GM12864 (cell line): ENCODE data around the gene SH3GL3.

Source experiments
- DNase-seq: peaks from one replicate; pipeline ENCODE4 v3.0.0-alpha.2; 2011; ENCODE audit warnings: low read depth
- H3K4me3 ChIP-seq: 2 replicates; pipeline ENCODE4 v1.5.1; 2011; ENCODE audit warnings: mild to moderate bottlenecking, low read depth, low read length, control low read depth
- TF ChIP-seq, protein P1 (sequence below): IDR thresholded peaks from 2 replicates; pipeline ENCODE4 v1.5.1; 2011; ENCODE audit warnings: low read depth, mild to moderate bottlenecking, moderate library complexity, low read length, control low read depth, inconsistent platforms; ENCODE audit errors: missing control alignments

SH3GL3 gene, protein sequence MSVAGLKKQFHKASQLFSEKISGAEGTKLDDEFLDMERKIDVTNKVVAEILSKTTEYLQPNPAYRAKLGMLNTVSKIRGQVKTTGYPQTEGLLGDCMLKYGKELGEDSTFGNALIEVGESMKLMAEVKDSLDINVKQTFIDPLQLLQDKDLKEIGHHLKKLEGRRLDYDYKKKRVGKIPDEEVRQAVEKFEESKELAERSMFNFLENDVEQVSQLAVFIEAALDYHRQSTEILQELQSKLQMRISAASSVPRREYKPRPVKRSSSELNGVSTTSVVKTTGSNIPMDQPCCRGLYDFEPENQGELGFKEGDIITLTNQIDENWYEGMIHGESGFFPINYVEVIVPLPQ

GRCh38 chr15:83446904-83447709, at the start of gene SH3GL3:
Gene SH3GL3, plus strand, starts transcription at chr15:83447341. Its CDS starts 193 bp downstream, at chr15:83447534.
- DNase-seq, result no peak
- no peak within 1 kb of the TSS for H3K4me3 ChIP-seq
- TF ChIP-seq, protein P1, sequence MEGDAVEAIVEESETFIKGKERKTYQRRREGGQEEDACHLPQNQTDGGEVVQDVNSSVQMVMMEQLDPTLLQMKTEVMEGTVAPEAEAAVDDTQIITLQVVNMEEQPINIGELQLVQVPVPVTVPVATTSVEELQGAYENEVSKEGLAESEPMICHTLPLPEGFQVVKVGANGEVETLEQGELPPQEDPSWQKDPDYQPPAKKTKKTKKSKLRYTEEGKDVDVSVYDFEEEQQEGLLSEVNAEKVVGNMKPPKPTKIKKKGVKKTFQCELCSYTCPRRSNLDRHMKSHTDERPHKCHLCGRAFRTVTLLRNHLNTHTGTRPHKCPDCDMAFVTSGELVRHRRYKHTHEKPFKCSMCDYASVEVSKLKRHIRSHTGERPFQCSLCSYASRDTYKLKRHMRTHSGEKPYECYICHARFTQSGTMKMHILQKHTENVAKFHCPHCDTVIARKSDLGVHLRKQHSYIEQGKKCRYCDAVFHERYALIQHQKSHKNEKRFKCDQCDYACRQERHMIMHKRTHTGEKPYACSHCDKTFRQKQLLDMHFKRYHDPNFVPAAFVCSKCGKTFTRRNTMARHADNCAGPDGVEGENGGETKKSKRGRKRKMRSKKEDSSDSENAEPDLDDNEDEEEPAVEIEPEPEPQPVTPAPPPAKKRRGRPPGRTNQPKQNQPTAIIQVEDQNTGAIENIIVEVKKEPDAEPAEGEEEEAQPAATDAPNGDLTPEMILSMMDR, result no peak

DNA sequence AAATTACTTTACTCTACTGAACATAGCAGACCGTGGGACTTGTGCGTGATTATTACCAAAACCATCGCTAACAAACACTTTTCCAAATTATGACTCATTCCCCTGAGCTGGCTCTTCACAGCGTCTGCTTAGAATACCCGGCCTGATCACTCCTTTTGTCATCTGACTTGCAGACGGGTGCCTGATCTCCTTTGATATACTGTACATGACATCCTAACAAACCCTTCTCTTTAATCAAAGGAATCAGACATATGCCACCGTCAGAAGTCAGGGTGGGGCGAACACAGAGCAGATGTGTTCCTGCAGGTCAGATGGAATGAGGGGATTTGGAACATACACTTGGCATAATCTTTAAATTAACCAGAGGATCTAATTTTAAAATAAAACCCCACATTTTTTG, 48.5 kb upstream of the SH3GL3 start:
- no peak overlapping the region for H3K4me3 ChIP-seq
- TF ChIP-seq, protein P1, result no peak
- DNase-seq, result no peak

DNA sequence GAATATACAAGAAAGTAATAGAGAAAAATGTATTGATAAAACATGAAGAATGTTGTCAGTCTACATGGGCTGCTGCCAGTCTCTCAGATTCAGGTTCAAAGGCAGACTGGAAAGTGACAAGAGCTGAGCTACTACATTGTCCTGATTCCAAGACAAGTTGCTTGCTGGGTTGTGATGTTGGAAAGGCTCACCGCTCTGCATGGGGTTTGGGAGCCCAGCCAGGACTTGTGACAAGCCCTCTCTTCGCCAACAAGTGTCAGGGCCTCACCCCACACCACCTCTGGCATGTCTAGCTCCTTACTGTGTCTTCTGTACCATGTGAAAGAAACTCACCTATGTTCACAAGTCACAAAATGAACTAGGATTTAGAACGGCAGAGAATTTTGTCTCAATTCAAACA, 43.0 kb upstream of the SH3GL3 start:
- no peak for DNase-seq
- TF ChIP-seq, protein P1, result no peak
- no peak overlapping the region for H3K4me3 ChIP-seq

DNA sequence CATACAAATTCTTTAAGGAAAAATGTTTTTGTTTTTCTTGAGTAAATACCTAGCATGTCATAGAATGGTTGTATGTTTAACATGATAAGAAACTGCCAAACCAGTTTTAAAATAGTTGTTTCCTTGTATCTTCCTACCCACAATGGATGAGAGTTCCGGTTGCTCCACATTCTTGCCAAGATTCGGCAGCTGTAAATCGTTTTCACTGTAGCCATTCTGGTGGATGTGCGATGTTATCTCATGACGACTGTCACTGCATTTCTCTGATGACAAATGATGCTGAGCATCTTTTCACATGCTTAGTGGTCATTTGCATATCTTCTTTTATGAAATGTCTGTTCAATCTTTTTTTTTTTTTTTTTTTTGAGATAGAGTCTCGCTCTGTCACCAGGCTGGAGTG, 36.6 kb upstream of the SH3GL3 start:
- DNase-seq, result no peak
- no peak overlapping the region for H3K4me3 ChIP-seq
- TF ChIP-seq, protein P1, result no peak

- no peak for DNase-seq
- no peak overlapping the region for H3K4me3 ChIP-seq
- TF ChIP-seq, protein P1, result no peak
These were observed 34.0 kb upstream of the SH3GL3 start for GRCh38 chr15:83413054-83413719.

GRCh38 chr15:83422081-83422480, 25.1 kb upstream of the SH3GL3 start:
- DNase-seq, result no peak
- no peak overlapping the region for H3K4me3 ChIP-seq
- TF ChIP-seq, protein P1, result no peak
